Kidney tubule cell (primary cell): Measurements from ENCODE around the gene FGGY.
"Not testable (repeated sequence)": the region's sequence is repeated elsewhere in the genome, so short reads cannot be mapped to it uniquely, and the experiment has no call there.

Experiments
- DNase-seq: peaks from one replicate; pipeline ENCODE4 v3.0.0-alpha.2; 2018; ENCODE audit warnings: low spot score

FGGY gene

DNA sequence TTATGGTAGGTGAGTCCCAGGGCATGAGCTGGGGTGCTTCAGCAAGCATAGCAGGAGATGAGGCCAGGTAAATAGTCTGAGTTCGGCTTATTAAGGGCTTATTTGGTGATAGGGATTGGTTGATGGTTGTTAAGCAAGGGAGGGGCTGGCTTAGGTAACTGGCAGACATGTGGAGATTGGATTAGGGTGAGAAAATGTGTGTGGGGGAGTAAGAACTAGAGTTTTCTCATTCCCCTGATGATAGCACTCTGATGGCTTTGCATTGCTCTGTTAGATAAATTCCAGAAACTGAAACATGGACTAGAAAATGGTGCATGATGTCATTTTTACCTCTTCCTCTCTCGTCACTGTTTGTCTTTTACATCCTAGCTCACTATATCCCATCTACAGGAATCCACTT lies 53.6 kb downstream of the FGGY start:
- DNase-seq: no peak

DNA sequence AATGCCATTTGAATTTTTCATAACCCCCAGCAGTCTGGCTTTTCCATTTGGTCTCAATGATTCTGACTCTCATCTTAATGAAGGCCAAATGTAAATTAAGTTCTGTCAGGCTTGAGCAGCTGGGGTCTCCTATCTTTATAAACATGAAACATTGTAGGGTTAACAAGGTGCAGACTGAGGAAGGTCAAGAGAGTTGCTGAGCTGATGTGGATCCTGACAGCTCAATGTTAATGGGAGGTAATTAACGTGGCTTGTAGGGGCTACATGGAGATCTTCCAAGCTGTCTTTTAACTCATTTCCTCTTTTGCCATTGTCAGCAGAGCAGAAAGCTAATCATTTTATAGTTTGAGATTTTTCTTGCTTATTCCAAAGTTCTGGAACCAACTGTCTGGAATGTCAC lies 55.2 kb downstream of the FGGY start:
- DNase-seq: no peak

DNA sequence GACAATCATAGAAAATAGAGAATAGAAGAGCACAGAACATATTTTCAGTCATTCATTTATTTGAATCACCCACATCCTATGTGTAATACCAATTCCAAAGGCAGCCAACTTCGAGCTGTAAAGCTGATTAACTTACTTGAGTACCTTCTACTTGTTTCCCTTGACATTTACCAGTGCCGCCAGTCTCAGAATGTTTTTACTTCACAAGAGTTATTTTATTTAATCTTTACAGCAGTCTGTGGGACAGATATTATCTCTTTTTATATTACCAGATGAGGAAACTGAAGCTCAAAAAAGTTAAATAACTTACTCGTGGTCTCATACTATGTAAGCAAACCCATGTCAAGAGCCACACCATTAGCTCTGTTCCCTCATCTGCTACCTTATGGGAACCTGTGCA lies 56.6 kb downstream of the FGGY start:
- no peak for DNase-seq

DNA sequence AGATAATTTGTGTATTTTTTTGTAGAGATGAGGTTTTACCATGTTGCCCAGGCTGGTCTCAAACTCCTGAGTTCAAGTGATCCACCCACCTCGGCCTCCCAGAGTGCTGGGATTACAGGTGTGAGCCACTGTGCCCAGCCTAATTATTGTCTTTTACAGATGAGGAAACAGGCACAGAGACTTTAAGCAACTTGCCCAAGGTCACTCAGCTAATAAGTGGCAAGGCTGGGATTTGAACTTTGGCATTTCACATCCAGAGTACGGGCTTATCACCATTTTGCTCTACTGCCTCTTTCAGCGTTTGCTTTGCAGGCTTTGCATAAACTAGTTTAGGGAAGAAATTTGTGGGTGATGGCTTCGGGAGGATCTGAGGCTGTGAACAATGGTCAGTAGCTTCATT lies 57.3 kb downstream of the FGGY start:
- not testable (repeated sequence) for DNase-seq

DNA sequence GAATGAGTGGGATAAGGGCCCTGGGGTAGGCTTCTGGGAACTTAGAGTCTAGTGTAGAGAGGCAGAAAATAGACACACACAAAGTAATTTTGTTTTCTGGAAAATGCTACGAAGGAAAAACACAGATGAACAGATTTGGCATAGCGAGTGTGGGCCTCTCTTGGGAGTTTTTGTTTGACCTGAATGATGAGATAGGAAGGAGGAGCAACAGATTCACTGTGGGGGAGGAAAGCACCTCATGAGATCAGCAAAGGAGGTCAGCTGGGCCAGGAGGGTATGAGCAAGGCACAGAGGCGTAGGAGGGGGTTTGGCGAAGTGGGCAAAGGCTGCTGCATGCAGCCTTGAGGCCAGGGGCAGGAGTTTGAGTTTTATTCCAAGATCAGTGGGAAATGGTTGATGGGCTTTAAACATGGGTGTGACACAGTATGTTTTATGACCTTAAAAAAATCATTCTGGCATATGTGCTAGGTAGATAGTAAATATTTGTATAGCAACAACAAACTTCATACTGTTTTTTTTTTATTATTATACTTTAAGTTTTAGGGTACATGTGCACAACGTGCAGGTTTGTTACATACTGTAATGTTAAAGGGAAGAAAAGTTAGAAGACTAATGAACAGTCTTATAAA lies 57.9 kb downstream of the FGGY start:
- DNase-seq: peak; percentile 44

DNA sequence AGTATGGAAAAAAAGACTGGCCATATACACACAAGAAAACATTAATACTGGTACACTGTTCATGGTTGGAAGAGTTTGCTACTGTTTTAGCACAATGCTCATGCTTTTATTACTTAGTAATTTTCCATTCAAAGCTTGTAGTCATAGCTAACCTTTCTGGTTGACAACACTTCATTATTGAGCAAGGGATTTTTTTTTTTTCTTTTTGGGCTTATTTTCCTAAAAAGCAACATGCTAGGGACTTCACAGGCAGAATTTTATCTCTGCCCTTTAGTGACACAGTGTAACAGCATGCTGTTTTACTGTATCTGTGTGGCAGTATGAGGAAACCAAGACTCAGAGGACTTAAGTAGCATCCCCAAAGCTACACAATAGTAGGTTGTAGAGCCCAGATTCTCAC lies 58.5 kb downstream of the FGGY start:
- DNase-seq: peak; percentile 50

DNA sequence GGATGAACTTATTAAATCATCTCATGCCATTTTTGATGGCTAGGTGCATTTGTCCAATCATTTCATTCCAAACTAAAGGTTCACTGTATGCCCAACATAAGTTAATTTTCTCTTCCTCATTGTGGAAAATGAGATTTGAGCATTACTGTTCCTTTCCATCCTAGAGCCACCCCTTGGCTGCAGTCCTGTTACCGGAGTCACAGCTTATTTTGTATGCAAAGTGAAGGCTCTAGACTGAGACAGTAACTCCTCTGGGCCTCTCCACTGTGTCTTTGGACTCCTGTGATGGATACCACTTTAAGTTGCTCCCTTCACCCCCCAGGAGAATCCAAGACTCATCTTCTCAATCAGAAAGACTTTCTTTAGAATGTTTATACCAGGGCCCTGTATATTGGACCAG lies 59.7 kb downstream of the FGGY start:
- DNase-seq: no peak

DNA sequence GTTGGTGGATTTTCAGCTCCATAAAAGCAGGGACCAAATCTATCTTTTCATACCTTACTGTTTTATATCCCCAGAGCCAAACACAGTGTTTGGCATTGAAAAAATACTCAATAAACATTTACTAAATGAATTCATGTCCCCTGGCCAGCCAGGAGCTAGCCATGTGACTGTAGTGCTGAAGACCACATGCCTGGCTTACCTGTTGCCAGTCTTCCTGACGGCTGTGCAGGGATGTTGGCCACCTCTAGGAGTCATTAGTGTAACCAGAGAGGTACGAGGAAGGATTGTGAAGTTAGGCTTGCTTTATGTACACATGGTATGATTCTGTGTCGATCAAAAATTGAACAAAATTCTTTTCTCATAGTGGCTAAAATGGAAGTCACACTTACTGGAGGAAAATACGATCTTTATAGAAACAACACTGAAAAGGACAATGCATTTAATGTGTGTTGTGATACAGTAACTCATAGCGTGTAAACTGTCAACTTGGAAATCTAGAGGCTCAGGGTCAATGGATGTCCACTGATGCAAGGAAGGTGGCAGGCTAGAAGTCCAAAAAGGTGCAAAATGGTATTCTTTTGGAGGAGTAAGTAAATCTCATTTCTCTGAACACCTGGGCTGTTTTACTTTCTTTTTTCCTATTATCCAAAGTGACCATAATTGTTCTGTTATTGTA lies 60.9 kb downstream of the FGGY start:
- DNase-seq: no peak

DNA sequence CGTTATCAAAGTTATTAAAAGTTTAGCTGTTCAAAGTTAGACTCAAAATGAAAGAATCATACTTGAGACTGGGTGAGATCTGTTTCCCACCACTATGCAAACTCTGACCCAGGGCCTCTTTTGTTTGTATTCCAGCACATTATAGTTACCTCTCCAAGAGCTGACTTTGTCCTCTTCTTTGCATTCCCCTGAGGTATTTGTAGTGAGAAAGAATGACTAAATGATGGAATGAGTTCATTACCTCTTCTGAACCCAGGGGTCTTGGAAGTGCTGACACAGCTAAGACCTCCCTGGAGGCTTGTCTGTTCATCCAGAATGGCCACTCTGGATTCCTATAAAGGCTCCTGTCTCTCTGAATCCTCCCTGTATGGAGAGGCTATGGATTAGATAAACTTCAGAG lies 62.4 kb downstream of the FGGY start:
- no peak for DNase-seq

DNA sequence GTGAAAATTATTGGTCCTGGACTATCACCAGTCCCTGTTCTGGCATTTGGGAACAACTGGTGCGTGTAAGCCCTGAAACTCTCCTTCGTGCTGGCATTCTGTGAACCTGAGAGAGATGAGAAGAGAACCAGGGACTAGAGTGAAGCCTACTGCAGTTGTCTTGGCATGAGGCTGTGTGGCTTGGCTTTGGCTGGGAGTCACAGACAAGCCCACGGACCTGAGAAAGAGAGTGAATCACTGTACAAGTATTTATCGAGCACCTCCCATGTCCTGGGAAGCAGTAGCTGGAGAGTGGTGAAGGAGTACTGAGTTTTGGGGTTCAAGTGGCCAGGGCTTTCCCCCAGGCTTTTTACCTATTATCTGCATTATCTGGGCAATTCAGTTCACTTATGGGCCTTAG lies 63.3 kb downstream of the FGGY start:
- peak; percentile 71 for DNase-seq

DNA sequence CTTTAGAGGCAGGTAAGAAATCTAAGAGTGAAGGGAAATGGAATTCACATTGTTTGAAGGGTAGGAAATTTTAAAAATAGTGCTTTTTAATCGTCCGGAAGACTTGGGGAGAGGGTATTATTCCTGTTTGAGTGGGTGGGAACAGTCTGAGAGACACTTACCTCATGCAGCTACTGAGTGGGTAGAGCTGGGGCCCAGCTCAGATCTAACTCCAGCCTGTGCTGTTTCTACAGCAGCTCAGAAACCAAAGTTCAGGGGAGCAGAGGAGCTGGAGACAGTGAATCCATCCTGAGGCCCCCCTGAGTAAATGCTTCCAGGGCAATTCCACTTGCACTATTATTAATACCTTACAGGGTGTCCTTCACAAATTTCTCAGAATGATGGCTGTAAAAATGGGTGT lies 63.8 kb downstream of the FGGY start:
- no peak for DNase-seq

DNA sequence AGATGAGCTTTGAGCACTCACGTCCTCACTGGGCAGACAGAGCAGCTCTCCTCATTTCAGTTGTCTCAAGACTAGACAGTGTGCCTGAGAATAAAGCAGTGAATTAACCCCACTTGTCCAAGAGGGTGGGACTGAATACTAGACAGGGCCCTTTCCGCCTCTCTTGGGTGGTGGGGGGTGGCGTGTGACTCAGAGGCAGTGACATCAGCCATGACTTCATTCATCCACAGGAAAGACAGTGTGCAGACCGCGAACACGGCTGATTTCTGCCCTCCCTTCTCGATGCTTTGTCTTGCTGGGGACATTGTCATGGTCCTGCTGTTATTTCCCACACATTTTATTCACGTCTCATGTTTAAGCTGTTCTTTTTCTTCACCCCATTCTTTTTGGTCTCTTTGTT lies 64.9 kb downstream of the FGGY start:
- DNase-seq: no peak

DNA sequence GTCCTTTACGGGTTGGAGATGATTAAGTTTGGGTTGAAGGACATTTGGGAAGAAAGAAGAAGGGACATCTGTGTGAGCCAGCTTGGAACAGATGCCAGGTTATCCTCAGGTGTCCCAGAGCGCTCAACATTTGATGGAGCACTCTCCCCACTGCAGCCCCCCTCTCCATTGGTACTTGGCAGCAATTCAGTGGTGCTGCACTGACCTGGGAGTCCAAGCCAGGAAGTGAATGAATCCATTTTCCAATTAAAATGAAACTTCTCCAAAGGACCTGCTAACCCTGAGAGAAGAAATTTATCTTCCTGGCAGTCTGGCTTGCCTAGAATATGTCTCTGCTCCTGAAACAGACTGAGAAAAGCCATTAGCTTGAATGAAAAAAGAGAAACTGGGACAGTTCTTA lies 67.1 kb downstream of the FGGY start:
- no peak for DNase-seq

DNA sequence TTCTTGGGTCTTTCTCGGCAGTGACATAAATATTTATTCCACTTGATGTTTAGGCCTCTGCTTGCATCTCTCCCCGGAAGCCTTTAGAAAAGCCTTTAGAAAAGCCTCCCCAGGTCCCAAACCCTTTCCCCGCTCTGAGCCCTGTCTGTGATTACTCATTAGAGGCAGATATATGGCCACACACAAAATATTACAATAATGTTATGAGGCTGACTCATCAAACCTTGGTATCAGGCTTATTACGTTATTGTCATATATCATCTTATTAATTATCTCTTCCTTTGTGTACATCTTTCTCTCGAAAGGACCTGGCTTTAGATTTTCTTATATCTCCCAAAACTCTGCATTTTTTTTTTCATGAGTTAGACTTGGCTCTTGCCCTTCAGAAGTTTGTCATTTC lies 69.5 kb downstream of the FGGY start:
- no peak for DNase-seq

DNA sequence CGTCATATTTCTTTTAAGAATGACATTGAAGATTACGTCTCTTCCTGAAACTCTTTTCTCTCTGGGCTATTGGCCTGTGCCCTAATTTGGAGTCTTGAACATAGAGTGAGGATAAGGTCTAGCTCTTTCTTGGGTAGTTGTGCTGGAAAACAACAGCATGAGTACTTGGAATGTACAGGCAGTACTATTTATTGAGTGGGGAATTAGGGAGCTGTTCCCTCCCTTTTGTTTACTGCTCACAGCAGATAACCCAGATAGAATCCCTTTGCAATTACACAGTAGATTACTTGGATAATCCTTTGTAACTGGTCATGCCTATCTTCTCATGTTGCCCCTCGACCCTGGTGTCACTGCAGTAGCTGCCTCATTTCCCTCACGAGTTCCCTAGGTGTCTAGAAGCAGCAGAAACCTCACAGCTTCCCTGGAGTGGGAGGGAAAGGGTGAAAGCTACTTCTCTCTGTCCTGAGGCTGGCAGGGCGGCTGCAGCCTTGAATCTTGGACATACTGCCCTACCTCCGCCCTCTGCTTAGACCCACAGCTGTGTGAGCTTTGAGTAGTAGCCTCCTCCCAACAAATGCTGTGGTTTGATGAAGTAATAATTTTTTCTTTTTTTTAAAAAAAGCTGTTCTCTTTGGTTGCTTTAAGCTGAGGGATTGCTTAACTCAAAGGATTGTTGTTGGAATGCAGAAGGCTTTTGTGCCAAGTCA lies 70.6 kb downstream of the FGGY start:
- DNase-seq: peak; percentile 47

DNA sequence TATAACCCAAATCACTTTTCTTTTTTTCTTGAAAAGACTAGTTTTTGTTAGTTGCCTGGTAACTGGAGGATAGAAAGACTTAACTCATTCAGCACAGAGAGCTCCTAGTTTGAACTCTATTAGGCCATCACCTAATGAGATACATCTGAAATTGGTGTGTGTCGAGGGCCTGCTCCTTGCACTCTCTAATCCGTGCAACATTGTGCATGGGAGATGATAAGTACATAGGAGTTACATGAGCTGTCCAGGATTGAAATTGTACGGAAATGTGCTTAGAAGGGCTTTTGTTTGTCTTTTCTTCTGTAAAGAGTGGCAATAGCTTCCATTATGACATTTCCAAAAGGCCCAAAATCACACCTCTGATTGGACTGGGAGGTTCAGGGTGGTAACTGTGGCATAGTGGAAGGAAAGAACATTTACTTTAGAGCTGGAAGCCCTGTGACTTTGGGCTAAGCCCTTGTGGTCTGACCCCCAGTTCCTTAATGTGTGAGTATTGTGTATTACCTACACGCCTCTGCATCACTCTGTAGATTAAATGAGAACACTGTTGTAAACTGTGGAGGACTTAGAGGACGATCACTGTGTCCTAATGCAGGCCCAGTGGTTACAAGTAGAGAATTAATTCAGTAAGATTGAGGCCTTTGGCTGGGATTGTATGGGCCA lies 71.2 kb downstream of the FGGY start:
- DNase-seq: no peak

DNA sequence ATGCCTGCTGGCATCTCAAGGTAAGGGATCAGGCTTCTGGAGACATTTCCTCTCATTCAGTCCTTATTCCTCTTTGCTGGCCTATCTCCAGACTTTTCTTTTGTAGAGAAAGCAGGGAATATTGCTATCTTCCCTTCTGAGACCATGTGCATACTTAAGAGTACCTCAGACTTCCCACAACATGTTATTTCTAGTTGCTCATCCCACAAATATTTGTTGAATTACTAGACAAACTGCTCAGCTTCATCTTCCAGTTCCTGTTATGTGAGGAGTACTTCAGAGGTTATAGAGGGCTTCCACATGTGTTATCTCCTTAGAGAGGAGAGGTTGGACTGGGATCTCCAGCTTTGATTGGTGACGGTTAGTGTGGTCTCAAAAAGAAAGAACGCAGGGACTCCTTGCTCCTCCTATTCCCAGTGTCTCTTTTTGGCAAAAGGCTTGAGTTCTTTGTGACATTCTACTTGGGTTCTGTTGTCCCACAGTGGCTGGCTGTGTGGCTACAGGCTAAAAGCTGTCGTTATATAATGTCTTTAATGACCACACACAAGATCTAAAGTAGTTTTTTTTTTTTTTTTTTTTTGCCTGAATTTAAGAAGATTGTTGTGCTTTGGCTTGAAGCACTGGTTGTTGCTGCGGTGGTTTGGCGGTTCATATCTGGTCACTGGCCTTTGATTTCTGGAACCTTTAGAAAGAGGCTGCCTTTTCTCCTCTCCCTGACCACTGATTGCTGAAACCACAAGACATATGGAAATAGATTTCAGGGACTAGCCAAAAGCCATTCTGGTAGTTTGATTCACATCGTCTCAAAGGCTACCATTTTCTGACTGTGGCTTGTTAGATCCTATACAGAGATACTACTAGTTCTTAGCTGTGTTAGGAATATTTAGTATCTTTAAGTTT lies 78.7 kb downstream of the FGGY start:
- peak; percentile 97 for DNase-seq

DNA sequence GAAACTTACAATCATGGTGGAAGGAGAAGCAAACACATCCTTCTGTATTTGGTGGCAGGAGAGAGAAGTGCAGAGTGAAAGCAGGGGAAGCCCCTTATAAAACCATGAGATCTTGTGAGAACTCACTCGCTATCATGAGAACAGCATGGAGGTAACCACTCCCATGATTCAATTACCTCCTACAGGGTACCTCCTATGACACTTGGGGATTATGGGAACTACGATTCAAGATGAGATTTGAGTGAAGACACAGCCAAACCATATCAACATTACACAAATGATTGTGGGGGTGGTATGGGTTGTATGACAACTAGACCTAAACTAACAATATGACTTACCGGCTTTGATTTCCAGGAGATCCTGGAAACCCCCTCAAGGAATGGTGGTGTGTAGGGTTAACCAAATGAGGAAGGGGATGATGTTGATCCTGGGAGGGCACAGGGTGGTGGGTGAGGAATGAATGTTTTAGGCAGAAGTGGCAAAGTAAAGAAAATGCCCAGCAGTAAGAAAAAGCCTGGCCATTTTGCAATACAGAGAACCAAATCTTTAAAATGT lies 80.5 kb downstream of the FGGY start:
- DNase-seq: no peak

DNA sequence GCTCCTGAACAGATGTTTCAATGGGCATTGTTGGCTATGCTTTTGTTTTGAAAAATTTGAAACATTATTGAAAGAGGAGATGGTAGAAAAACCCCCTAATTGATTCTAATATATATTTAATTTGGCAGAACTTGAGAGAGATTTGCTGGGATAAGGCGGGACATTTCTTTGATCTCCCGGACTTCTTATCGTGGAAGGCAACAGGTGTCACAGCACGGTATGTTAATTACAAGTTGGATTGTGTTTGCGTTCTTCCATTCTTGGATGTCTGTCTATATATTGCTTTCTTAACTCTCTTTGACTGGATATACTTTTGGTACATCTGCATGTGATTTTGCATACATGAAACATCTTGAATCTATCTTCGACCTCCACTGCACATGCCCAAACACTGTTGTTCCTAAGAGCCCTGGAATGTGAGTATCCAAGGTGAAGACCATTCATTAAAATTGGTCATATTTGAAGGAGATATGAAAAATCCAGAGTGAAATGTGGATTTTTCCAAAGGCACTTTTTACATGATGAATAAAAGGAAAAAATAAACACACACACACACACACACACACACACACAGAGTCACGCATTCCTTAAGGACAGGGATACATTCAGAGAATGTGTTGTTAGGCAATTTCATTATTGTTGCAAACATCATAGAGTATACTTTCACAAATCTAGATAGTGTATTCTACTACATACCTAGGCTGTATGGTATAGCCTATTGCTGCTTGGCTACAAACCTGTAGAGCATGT lies 81.9 kb downstream of the FGGY start:
- no peak for DNase-seq

DNA sequence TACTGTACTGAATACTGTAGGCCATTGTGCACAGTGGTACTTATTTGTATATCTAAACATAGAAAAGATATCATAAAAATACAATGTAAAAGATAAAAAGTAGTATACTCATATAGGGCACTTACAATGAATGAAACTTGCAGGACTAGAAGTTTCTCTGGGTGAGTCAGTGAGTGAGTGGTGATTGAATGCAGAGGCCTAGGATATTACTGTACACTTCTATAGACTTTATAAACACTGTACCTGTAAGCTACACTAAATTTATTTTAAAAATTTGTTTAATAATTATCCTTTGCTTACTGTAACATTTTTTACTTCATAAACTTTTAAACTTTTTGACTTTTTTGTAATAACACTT lies 82.5 kb downstream of the FGGY start:
- DNase-seq: no peak

DNA sequence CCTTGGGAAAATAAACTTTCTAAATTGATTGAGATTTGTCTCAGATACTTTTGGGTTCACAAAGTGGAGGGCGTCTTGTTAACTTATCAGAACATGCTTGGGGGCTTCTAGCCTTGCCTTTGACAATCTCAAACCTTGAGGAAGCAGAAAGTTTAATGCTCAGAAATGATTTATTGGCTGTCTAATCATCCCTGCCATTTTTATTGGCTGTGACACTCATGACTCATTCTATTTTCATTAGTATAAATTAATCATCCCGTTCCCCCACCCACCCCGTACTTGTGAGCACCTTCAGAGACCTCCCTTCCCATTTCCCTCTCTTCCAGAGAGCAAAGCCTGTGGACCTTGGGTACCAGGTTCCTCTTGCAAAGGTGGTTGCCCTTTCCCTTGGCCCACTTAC lies 87.1 kb downstream of the FGGY start:
- DNase-seq: no peak
